Activated CD8-positive, alpha-beta memory T cell treated with anti-CD3 and anti-CD28 coated beads, Interleukin-2, amount 10 ng/mL, durations not matched to agents 7 days and 5 days (primary cell): Measurements from ENCODE around the gene RALGAPA1. TPM values are rescaled to one million over a fixed set of nuclear protein-coding genes. Genes with fewer than 3 reads are reported as not detected.
"Not testable (repeated sequence)": the region's sequence is repeated elsewhere in the genome, so short reads cannot be mapped to it uniquely, and the experiment has no call there.

Experiments used
- ATAC-seq: fragments of 150-1000 bp; cut with Tn5 transposase; one replicate; pipeline ENCODE4 v1.10.0; 2021; ENCODE audit warnings: moderate library complexity
- CTCF ChIA-PET: fragments of 350-600 bp; sonication (Branson Sonifier 250); formaldehyde crosslinking; loops from one replicate; lab custom pipeline; 2021; ENCODE audit warnings: antibody characterized with exemption; lab: Charles Lee
- DNase-seq: peaks from one replicate; pipeline ENCODE4 v3.0.0-alpha.2; 2020
- H3K27ac Mint-ChIP-seq: one replicate; pipeline ENCODE4 v1.8.0; 2021; ENCODE audit warnings: mild to moderate bottlenecking, mixed read lengths
- H3K27me3 Mint-ChIP-seq: one replicate; pipeline ENCODE4 v1.8.0; 2021; ENCODE audit warnings: mixed read lengths
- H3K36me3 Mint-ChIP-seq: one replicate; pipeline ENCODE4 v1.8.0; 2021; ENCODE audit warnings: mild to moderate bottlenecking, mixed read lengths
- H3K4me1 Mint-ChIP-seq: one replicate; pipeline ENCODE4 v1.8.0; 2021; ENCODE audit warnings: mixed read lengths
- H3K4me3 Mint-ChIP-seq: one replicate; pipeline ENCODE4 v1.8.0; 2021; ENCODE audit warnings: mild to moderate bottlenecking, moderate library complexity, mixed read lengths
- H3K9me3 Mint-ChIP-seq: one replicate; pipeline ENCODE4 v1.8.0; 2022; ENCODE audit warnings: low read depth, mixed read lengths
- total RNA-seq, 2 experiments: library from RNA; stranded (reverse); gene quantifications; one replicate each; pipeline ENCODE4 v1.2.3, GENCODE V29; 2021

Gene RALGAPA1
- total RNA-seq, 2 experiments from 2014 or later, result 29.3 to 34.8 TPM

DNA sequence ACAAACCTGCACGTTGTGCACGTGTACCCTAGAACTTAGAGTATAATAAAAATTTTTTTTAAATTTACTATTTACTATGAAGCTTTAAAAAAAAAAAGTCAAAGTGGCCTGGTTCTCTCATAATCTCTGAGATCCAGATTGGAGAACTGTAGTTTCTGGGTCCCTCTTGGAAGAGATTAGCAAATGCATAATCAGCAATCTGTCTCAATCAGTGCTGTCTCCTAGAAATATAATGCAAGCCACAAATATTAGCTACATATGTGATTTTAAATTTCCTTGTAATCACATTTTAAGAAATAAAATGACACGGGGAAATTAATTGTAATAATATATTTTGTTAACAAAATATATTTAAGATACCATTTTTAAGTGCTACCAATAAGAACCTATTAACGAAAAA is 32.3 kb downstream of the RALGAPA1 start:
- peaks cover 15% of the 10 kb centered on the region for H3K36me3 Mint-ChIP-seq
- no peak for ATAC-seq
- no peak overlapping the region for H3K4me3 Mint-ChIP-seq
- CTCF ChIA-PET, result interaction anchor here (0.6 kb wide), 1 partner anchor 65 kb away, joined by 3 read pairs; no protein-coding TSS in a partner anchor
- peaks cover 9% of the 10 kb centered on the region for H3K9me3 Mint-ChIP-seq
- DNase-seq, result no peak
- H3K27ac Mint-ChIP-seq, result no peak overlapping the region
- no peaks in the 10 kb centered on the region for H3K4me1 Mint-ChIP-seq
- no peaks in the 10 kb centered on the region for H3K27me3 Mint-ChIP-seq

DNA sequence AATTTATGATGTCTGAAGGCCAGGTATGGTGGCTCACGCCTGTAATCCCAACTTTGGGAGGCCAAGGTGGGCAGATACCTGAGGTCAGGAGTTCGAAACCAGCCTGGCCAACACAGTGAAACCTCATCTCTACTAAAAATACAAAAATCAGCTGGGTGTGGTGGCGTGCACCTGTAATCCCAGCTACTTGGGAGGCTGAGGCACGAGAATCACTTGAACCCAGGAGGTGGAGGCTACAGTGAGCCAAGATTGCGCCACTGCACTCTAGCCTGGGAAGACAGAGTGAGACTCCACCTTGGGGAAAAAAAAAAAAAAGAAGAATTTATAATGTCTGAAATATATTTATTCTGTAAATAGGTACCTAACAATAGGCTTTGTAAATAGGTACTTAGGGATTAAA is 33.0 kb downstream of the RALGAPA1 start:
- ATAC-seq, H3K9me3 Mint-ChIP-seq, H3K4me1 Mint-ChIP-seq, DNase-seq, H3K4me3 Mint-ChIP-seq, H3K27me3 Mint-ChIP-seq, CTCF ChIA-PET, H3K27ac Mint-ChIP-seq: not testable (repeated sequence)
- H3K36me3 Mint-ChIP-seq, result peaks cover 12% of the 10 kb centered on the region

DNA sequence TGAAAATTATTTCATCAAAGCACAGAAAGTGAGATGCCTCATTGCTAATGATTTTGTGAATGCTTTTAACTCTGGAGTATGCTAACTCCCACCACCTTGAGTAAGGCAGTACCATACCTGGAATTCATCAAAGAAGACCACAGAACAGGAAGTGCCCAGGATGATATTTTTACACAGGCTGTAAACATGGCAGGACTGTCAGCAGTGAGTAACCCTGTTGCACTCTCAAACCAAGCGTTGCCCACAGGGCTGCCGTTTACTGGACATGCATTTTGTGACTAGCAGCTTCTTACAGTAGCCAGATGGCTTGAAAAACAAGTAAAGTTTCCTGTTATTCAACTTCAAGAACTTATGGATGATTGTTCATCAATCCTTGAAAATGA is 42.4 kb downstream of the RALGAPA1 start:
- H3K36me3 Mint-ChIP-seq, result peaks cover 13% of the 10 kb centered on the region
- CTCF ChIA-PET, result no interaction called here
- H3K4me1 Mint-ChIP-seq, result peaks cover 10% of the 10 kb centered on the region
- H3K9me3 Mint-ChIP-seq, result no peaks in the 10 kb centered on the region
- DNase-seq (no peak), ATAC-seq (no peak)
- no peak overlapping the region for H3K4me3 Mint-ChIP-seq
- H3K27ac Mint-ChIP-seq, result no peak overlapping the region
- H3K27me3 Mint-ChIP-seq, result no peaks in the 10 kb centered on the region

DNA sequence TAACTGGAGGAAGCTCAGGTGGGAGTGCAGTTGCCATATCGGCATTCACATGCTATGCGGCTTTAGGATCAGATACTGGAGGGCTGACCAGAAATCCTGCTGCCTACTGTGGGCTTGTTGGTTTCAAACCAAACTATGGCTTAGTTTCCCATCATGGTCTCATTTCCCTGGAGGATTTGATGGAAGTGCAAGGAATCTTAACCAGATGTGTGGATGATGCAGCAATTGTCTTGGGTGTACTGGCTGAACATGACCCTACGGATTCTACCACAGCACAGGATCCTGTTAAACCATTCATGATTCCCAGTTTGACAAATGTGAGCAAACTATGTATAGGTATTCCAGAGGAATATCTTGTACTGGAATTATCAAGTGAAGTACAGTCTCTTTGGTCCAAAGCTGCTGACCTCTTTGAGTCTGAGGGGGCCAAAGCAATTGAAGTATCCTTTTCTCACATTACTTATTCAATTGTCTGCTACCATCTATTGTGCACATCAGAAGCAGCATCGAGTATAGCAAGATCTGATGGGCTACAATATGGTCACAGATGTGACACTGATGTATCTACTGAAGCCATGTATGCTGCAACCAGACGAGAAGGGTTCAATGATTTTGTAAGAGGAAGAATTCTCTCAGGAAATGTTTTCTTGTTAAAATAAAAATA is 42.9 kb downstream of the RALGAPA1 start:
- Mint-ChIP-seq H3K9me3 (no peaks in the 10 kb centered on the region), H3K4me1 (peaks cover 10% of the 10 kb centered on the region), H3K4me3 (no peak overlapping the region), H3K27ac (no peak overlapping the region), H3K27me3 (no peaks in the 10 kb centered on the region), H3K36me3 (peaks cover 13% of the 10 kb centered on the region)
- no peak for ATAC-seq
- CTCF ChIA-PET, result no interaction called here
- DNase-seq, result no peak

DNA sequence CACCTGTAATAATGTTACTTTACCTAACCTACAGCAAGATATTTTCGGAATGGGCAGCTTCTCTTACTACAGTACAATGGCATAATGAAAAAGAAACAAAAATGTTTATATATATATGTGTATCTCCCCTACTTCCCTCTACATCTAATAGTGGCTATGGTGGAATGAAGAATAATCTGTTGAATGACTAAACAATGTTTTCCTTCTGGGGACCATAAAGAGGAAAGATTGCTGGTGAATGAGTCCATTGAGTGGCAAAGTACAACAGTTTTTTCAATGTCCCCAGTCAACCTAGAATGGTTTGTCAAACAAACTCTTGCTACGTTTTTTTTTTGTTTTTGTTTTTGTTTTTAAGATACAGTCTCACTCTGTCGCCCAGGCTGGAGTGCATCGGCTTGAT is 47.2 kb downstream of the RALGAPA1 start:
- Mint-ChIP-seq H3K9me3 (no peaks in the 10 kb centered on the region), H3K27me3 (no peaks in the 10 kb centered on the region)

DNA sequence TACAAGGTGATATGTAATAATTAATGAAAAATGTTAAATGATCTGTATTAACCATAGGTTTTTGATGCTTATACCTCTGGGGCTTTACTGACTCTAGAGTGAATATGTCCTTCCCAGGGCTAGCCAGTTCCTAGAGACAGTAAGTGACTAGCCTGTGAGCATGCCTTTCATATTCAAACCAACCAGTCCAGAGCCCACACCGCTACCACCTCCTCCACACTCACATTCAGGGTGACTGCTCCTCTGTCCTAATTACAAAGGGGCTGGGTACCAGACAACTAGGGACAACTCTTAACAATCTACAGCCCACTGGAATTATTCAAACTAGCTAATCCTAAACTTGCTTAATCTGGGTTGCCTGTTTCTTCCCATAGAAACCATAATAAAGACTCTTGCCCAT is 49.0 kb downstream of the RALGAPA1 start:
- Mint-ChIP-seq H3K36me3 (peaks cover 12% of the 10 kb centered on the region), H3K9me3 (no peaks in the 10 kb centered on the region), H3K4me1 (no peaks in the 10 kb centered on the region), H3K4me3 (no peak overlapping the region), H3K27ac (no peak overlapping the region), H3K27me3 (no peaks in the 10 kb centered on the region)
- no peak for ATAC-seq
- DNase-seq, result no peak
- CTCF ChIA-PET, result no interaction called here

More for the DNA sequence above, 47.2 kb downstream of the RALGAPA1 start:
- CTCF ChIA-PET, result no interaction called here
- Mint-ChIP-seq H3K4me1 (peaks cover 10% of the 10 kb centered on the region), H3K4me3 (no peak overlapping the region), H3K27ac (no peak overlapping the region), H3K36me3 (peaks cover 13% of the 10 kb centered on the region)
- no peak for ATAC-seq
- no peak for DNase-seq

DNA sequence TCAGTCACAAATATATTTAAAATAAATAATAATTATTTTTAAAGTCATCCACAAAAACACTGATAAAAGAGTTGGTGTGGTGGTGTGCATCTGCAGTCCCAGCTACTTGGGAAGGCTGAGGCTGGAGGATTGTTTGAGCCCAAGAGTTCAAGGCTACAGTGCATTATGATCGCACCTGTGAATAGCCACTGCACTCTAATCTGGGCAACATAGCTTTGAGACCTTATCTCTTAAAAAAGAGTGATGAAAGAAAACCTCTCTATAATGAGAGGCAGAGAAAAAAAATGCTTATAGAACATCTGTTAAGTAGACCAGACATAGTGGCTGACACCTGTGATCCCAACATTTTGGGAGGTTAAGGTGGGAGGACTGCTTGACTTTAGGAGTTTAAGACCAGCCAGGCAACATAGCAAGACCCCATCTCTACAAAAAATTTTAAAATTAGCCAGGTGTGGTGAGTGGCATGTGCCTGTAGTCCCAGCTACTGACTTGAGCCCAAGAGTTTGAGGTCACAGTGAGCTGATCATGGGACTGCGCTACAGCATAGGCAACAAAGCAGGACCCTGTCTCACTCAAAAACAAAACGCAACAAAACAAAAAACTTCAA is 50.5 kb downstream of the RALGAPA1 start:
- no peak for ATAC-seq
- H3K9me3 Mint-ChIP-seq, result no peaks in the 10 kb centered on the region
- CTCF ChIA-PET, result no interaction called here
- no peak for DNase-seq
- no peaks in the 10 kb centered on the region for H3K27me3 Mint-ChIP-seq
- H3K4me1 Mint-ChIP-seq, result no peaks in the 10 kb centered on the region
- no peak overlapping the region for H3K27ac Mint-ChIP-seq
- H3K36me3 Mint-ChIP-seq, result peaks cover 22% of the 10 kb centered on the region
- H3K4me3 Mint-ChIP-seq, result no peak overlapping the region

GRCh38 chr14:35754671-35755070 is 54.4 kb downstream of the RALGAPA1 start:
- Mint-ChIP-seq H3K27me3 (no peaks in the 10 kb centered on the region), H3K36me3 (peaks cover 28% of the 10 kb centered on the region), H3K9me3 (no peaks in the 10 kb centered on the region), H3K4me1 (no peaks in the 10 kb centered on the region), H3K4me3 (no peak overlapping the region), H3K27ac (no peak overlapping the region)
- ATAC-seq (no peak), DNase-seq (no peak)
- CTCF ChIA-PET, result no interaction called here

- Mint-ChIP-seq H3K27ac (no peak overlapping the region), H3K4me1 (no peaks in the 10 kb centered on the region), H3K27me3 (no peaks in the 10 kb centered on the region), H3K9me3 (no peaks in the 10 kb centered on the region), H3K4me3 (no peak overlapping the region), H3K36me3 (peaks cover 28% of the 10 kb centered on the region)
- CTCF ChIA-PET, result no interaction called here
- ATAC-seq (no peak), DNase-seq (no peak)
Measured at GRCh38 chr14:35752380-35752779, 56.7 kb downstream of the RALGAPA1 start.

DNA sequence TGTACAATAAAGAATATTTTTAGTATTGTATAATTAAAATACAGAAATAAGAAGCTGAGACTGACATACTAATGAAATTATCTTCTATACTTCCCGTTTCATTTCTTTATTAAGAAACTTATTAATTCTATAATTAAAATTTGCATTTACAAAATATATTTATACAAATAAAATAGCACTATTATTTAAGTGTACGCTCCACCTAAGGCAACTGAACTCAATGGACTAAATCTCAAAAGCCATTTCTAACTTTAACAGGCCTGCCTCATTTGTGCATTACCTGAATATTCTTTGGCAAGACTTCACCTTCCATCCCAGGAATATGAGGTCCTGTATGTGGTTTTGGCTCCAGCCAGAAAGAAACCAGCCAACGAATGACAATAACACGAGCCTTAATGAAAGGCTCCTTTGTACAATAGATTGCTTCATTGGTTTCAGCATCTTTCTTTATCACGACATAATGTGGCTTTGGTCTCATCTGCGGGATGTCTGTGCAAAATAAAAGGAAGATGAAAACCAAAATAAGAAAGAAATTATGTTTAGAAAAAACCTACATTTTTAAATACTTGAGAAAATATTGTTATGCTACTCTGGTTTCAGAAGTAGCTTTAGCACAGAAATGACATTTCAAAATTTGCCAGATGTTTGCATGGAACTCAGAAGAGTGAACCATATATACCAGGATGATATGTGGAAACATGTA is 58.7 kb downstream of the RALGAPA1 start:
- ATAC-seq (no peak), DNase-seq (no peak)
- Mint-ChIP-seq H3K27ac (no peak overlapping the region), H3K27me3 (no peaks in the 10 kb centered on the region), H3K9me3 (no peaks in the 10 kb centered on the region), H3K4me3 (no peak overlapping the region), H3K4me1 (no peaks in the 10 kb centered on the region), H3K36me3 (peaks cover 25% of the 10 kb centered on the region)
- CTCF ChIA-PET, result no interaction called here

DNA sequence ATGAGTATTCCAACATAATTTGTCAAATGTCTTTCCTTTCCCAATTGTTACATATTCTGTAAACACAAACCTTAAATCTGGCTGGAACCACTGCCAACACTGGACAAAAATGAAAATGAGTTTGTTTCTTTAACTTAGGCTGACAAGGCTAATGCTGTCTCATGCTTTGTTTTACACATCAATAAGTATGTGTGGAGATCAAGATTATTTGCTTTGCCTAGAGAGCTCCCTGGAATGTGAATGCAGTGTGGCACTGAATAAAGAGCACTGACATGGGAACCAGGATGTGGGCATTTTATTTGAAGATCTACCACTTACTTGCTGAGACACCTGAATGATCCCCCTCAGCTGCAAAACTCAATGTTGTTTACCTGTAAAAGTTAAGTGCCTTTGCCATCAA is 61.7 kb downstream of the RALGAPA1 start:
- H3K9me3 Mint-ChIP-seq, result no peaks in the 10 kb centered on the region
- DNase-seq (no peak), ATAC-seq (no peak)
- no peak overlapping the region for H3K4me3 Mint-ChIP-seq
- peaks cover 7% of the 10 kb centered on the region for H3K4me1 Mint-ChIP-seq
- CTCF ChIA-PET, result interaction anchor here (0.8 to 1.0 kb wide), 2 partner anchors 9 to 70 kb away, joined by 3 read pairs; no protein-coding TSS in a partner anchor
- H3K36me3 Mint-ChIP-seq, result peaks cover 9% of the 10 kb centered on the region
- no peak overlapping the region for H3K27ac Mint-ChIP-seq
- no peaks in the 10 kb centered on the region for H3K27me3 Mint-ChIP-seq

DNA sequence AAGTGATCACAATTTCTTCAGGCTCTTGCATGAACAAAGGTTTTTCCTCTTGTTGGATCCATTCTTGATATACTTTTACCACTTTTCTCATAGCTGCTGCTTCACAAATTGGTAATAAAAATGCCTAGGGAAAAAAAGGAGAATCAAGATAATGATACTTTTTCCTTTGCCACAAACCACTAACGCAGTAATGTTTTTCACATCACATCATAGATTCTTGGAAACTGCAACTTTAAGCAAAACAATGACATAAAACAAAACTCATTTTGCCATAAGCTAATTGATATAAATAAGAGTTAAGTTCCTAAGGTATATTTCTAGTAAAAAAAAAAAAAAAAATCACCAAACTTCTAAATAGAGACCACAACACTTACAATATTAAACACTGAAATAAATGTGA is 66.7 kb downstream of the RALGAPA1 start:
- no peaks in the 10 kb centered on the region for H3K9me3 Mint-ChIP-seq
- no peak for DNase-seq
- CTCF ChIA-PET, result interaction anchor here (1.1 kb wide), 1 partner anchor 326 kb away, joined by 3 read pairs; no protein-coding TSS in a partner anchor
- H3K36me3 Mint-ChIP-seq, result peaks cover 17% of the 10 kb centered on the region
- H3K27ac Mint-ChIP-seq, result peak overlapping the region; percentile 7
- ATAC-seq, result peak; percentile 40
- H3K27me3 Mint-ChIP-seq, result no peaks in the 10 kb centered on the region
- H3K4me1 Mint-ChIP-seq, result peaks cover 16% of the 10 kb centered on the region
- H3K4me3 Mint-ChIP-seq, result no peak overlapping the region

DNA sequence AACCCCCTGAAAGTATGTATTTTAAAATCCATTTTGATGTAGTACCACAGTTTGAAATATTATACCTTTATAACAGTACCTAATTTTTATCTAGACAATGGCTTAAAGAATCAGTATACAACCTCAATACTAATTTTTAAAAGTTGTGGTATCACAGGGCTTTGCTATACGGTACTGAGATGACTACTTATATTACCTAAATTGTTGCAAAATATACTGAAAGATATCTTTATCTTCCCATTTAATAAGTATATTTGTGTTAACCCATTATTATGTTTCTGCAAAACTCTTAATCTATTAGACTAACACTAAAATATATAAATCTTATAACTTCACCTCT is 67.1 kb downstream of the RALGAPA1 start:
- Mint-ChIP-seq H3K9me3 (no peaks in the 10 kb centered on the region), H3K4me3 (no peak overlapping the region), H3K4me1 (peaks cover 16% of the 10 kb centered on the region), H3K27ac (no peak overlapping the region), H3K36me3 (peaks cover 16% of the 10 kb centered on the region), H3K27me3 (no peaks in the 10 kb centered on the region)
- CTCF ChIA-PET, result no interaction called here
- ATAC-seq, result peak; percentile 62
- DNase-seq, result no peak
